CD4-positive, alpha-beta T cell treated with Interleukin-1 beta for 1 hour (primary cell): ENCODE measurements around the gene SCAMP4.
A peak's percentile ranks its signal among the peaks of the same experiment; 100 is the strongest.
"Not testable (repeated sequence)": the region's sequence is repeated elsewhere in the genome, so short reads cannot be mapped to it uniquely, and the experiment has no call there.

Experiments used
- DNase-seq, 2 donors: peaks; one replicate each; pipeline ENCODE4 v3.0.0-alpha.2; 2020 to 2022

SCAMP4 gene

DNA sequence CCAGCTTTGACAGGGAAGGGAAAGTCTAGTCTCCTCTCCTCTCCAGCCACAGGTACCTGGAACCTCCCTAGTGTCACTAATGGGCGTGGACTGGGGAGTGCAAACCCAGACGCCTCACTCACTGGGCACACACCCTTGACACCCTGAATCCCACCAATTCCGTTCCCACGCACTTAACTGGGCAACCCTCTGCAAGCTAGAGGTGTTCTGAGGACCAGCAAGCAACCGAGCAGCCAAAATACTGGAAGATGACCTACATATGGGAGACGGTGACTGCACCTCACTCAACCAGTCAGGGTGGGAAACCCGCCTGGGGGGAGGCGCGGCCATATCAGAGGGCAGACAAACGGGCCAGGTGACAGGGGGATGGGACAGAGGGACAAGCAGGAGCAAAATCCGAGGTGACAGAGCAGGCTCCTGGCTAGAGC lies 20.9 kb upstream of the SCAMP4 start:
- DNase-seq = peak; percentile 62 to 66

DNA sequence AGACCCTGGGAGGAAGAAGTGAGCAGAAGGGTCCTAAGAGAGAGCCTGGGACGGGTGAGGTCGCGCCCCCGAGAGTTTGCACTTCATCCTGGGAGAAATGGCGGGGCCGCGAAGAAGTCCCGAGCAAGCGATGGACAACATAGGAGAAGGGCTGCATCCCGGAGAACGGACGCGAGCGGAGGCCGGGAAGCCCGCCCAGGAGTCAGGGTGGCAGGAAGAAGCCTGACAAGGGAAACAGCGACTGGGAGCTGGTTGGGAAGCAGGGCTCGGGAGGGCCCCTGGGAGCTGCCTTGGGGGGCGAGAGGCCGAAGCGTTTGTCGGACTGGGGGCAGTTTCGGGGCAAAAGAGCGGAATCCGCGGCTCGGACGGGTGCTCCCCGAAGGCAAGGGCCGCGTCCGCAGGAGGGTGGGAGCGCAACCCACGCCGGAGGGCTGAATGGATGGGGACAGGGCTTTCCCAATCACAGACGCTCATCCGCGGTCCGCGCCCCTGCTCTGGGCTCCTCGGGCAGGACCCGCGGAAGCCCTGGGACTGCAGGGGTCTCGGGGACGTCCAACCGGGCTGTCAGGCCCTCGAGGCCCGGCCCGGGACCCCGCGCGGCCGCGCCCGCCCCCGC lies 20.4 kb upstream of the SCAMP4 start:
- DNase-seq = no peak

GRCh38 chr19:1885398-1886119 lies 19.6 kb upstream of the SCAMP4 start, which contains the start of gene ABHD17A:
TSS of gene ABHD17A (minus strand) at chr19:1885496. CDS start at chr19:1881566, 3,930 bp downstream.
- peak; percentile 95 to 96 for DNase-seq

DNA sequence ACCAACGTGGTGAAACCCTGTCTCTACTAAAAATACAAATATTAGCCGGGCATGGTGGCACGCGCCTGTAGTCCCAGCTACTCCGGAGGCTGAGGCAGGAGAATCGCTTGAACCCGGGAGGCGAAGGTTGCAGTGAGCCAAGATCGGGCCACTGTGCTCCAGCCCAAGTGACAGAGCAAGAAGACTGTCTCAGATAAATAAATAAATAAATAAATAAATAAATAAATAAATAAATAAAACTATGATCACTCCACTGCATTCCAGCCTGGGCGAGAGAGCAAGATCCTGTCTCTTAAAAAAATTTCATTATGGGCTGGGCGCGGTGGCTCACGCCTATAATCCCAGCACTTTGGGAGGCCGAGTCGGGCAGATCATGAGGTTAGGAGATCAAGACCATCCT lies 18.8 kb upstream of the SCAMP4 start:
- DNase-seq = not testable (repeated sequence)

- DNase-seq = no peak
Observed at GRCh38 chr19:1888385-1888784, 16.8 kb upstream of the SCAMP4 start.

DNA sequence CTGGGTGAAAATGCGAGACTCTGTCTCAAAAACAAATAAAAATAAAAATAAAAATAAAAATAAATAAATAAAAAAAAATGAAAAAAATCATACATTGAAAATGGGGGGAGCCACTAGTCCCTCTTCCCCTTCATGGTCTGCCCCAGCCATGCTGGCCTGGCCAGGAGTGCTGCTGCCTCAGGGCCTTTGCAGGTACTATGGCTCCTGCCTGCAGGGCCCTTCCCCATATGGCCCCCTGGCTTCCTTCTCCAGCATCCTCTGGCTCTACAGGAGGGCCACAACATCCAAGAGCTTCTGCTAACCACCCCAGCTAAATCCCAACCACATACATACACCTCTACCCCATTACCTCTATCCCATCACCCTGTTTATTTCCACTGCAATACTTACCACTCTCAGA lies 15.3 kb upstream of the SCAMP4 start:
- no peak for DNase-seq

- no peak for DNase-seq
Observed at GRCh38 chr19:1893791-1894190, 11.4 kb upstream of the SCAMP4 start.

DNA sequence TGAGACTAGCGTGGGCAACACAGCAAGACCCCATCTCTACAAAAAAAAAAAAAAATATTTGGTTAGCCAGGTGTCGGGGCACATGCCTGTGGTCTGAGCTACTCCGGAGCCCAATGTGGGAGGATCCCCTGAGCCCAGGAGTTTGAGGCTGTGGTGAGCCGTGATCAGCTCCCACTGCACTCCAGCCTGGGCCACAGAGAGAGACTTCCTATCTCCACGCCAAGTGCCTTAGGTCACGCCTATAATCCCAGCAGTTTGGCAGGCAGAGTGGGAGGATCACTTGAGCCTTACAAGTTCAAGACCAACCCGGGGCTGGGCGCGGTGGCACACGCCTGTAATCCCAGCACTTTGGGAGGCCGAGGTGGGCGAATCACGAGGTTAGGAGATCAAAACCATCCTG lies 8.7 kb upstream of the SCAMP4 start:
- no peak for DNase-seq

DNA sequence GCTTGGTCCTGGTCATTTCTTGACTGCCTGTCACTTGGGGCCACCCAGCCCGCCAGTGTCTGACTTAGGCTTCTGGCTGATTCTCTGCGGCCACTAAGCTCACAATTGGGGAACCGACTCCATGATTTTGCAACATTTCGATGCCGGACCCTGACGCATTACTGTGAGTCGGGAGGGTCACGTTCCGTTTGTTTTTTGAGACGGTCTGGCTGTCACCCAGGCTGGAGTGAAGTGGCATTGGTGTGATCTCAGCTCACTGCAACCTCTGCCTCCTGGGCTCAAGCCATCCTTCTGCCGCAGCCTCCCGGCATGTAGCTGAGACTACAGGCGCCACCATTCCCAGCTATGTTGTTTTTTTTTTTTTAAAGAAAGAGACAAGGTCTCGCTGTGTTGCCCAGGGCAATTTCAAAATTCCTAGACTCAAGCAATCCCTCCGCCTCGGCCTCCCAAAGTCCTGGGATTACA lies 3.2 kb upstream of the SCAMP4 start:
- peak in 1 of 2 donors; percentile 78 for DNase-seq

GRCh38 chr19:1902923-1903322 lies 2.3 kb upstream of the SCAMP4 start:
- DNase-seq = no peak

GRCh38 chr19:1904860-1905109 lies 414 bp upstream of the SCAMP4 start:
- DNase-seq = no peak

- no peak for DNase-seq
Observed at GRCh38 chr19:1905863-1906375, 720 bp downstream of the SCAMP4 start.

GRCh38 chr19:1906985-1907562 lies 1.9 kb downstream of the SCAMP4 start:
- DNase-seq = no peak

DNA sequence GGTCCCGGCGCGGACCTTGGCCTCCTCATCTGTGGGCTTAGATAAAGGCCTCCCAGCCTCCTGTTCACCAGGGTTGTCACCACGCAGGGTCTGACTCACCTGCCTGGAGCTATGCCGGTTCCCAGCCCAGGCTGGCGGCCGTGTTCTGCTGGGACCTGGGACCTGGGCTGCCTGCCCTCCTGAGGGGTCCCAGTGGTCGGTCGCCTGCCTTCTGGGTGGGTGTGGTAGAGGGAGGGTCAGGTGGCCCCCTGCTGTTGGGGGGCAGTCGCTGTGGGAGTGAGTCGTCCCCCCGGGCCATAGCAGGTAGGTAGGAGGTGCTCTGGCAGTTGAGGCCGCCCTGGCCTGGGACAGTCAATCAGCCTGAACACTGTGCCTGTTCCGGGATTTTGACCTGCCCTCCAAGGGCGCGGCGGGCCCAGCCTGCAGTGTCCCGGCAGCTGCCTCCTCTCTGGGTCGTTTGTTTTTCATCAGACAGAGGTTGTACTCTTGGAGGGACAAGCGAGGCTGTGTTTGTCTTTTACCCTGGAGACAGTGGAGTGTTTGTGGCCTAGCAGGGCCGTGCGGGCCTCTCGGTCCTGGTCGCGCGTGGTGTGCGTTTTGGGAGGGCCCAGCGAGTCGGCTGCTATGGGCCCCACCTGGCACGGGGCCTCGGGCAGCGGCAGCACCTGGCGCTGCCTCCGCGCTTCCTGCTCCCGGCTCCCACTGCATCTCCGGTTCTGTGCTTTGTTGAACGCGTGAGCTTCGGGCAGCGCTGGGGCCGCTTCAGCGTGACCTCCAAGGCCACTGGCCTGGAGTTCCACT lies 2.6 kb downstream of the SCAMP4 start:
- DNase-seq = no peak

DNA sequence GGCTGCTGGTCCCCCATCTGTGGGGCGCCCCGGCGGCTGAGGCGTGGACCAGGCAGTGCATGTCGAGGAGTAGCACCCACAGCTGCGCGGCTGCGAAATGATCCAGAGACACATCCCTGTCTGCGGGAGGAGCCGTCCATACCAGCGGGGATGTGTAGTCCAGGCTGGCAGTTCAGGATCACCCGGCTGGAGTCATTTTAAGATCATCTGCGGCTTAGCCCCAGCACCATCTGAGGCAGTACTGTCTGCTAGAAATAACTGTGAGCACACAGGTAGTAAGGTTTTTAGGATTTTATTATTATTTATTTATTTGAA lies 3.1 kb downstream of the SCAMP4 start:
- no peak for DNase-seq

DNA sequence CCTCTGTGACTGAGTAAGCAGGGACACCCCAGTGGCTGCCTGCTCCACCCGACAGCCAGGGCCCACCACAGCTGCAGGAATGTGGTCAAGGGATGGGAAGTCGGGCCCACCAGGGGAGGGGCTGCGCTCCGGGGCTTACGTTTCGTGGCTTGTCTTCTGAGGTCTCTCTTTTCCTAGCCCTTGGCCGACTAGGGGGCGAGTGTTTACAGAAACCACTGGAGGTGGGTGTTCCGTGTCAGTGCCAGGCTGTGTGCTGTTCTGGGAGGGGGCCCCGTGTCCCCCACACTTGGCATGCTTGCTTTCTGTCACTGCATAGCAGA lies 4.5 kb downstream of the SCAMP4 start:
- DNase-seq = no peak

DNA sequence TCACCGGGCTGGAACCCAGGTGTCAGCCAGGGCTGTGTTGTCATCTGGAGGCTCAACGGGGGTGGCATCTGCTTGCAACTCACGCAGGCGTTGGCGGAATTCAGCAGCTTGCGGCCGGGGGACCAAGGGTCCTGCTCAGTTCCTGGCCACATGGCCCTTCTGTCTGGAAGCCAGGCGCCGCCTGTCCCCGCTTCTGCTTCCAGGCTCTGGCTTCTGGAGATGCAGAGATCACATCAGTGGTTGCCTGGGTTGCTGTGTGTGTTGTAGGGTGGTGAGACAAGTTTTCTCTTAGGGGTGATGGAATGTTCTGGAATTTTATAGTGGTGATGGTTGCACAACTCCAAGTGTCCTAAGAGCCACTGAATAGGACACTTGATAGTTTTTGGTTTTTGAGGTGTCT lies 5.0 kb downstream of the SCAMP4 start:
- no peak for DNase-seq

GRCh38 chr19:1911098-1911497 lies 5.9 kb downstream of the SCAMP4 start:
- no peak for DNase-seq

DNA sequence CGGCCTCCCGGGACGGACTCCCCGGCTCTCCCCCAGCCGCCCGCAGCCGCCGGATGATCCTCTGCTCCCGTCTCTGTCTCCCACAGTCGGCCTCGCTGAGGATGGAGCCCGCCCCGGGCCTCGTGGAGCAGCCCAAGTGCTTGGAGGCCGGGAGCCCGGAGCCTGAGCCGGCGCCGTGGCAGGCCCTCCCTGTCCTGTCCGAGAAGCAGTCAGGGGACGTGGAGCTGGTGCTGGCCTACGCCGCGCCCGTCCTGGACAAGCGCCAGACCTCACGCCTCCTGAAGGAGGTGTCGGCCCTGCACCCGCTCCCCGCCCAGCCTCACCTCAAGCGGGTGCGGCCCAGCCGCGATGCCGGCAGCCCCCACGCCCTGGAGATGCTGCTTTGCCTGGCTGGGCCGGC lies 6.8 kb downstream of the SCAMP4 start:
- DNase-seq = no peak

DNA sequence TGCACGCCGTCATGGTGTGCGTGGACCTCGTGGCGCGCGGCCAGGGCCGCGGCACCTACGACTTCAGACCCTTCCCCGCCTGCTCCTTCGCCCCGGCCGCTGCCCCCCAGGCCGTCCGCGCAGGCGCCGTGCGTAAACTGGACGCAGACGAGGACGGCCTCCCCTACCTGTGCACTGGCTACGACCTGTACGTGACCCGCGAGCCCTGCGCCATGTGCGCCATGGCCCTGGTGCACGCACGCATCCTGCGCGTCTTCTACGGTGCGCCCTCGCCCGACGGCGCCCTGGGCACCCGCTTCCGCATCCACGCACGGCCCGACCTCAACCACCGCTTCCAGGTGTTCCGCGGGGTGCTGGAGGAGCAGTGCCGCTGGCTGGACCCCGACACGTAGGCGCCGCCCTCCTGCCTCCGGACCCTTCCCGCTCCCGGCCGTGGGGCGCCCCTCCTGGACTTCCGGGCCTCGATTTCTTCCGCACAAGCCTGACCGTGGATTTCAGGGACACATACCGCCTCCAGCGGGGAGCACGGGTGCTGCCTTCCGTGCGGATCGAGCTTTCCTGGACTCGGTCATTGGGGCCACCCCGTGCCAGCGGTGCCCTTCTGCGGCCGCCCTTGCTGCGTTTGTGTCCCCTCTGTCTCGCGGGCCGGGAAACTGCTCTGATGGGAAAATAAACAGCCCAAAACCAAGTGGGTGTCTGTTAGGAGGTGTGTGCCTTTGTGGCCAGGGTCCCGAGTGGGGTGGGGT lies 7.7 kb downstream of the SCAMP4 start:
- no peak for DNase-seq

GRCh38 chr19:1913781-1914577 lies 8.8 kb downstream of the SCAMP4 start:
- DNase-seq = no peak

DNA sequence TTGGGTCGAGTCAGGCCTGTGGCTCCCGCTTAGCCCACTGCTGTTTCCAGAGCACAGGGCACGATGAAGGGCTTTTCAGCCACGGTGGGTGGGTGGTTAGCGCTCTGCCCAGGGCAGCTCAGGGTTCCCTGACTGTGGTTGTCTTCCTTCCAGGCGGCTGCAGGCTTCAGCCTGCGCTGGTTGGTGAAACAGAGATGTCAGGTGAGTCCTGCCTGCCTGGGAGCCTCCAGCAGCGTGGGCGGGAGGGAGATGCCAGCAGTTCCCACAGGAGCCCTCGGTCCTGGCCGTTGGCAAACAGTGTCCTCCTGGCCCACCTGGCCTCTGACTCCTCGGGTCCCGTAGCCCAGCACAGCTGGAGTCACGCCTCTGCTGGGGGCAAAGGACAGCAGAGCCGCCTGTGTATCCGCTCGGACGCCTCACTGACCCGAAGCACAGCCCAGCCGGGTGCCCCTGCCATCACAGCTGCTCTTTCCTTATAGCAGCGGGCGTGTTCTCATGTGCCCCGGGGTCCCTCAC lies 9.7 kb downstream of the SCAMP4 start:
- DNase-seq = no peak
